ENCODE data around the gene PCYT1B. TPM values are rescaled to one million over a fixed set of nuclear protein-coding genes. Genes with fewer than 3 reads are reported as not detected.

PCYT1B gene
- total RNA-seq, 1 experiment from 2014 or later = 20.7 TPM

DNA sequence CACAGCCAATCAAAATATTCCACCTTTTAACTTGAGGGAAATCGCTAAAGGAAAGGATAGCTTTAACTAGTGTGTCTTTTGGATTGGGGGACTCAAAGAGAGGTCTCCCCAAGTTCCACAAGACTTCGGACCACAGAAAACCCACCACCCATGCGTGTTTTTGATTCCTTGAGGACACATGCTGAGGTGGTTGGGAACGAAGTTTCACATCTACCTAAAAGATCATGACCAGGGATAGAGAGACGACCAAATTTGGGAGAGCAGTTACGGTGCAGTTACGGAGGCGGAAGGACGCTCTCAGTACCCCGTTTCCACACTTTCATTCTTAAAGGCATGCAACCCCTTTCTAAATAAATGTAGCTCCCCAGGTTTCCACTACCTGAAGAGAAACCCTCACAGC is 1.1 kb downstream of the PCYT1B start:
- ATAC-seq (no peak), DNase-seq (ENCODE audit: low spot score) (no peak)
- Mint-ChIP-seq H3K4me3 (peak overlapping the region; percentile 90), H3K27me3 (ENCODE audit: low read depth) (no peaks in the 10 kb centered on the region), H3K27ac (peak overlapping the region; percentile 99), H3K36me3 (no peaks in the 10 kb centered on the region; the same call in 1 of the 2 replicates), H3K9me3 (no peaks in the 10 kb centered on the region), H3K4me1 (peaks cover 42% of the 10 kb centered on the region)
- TF ChIP-seq, protein P1, sequence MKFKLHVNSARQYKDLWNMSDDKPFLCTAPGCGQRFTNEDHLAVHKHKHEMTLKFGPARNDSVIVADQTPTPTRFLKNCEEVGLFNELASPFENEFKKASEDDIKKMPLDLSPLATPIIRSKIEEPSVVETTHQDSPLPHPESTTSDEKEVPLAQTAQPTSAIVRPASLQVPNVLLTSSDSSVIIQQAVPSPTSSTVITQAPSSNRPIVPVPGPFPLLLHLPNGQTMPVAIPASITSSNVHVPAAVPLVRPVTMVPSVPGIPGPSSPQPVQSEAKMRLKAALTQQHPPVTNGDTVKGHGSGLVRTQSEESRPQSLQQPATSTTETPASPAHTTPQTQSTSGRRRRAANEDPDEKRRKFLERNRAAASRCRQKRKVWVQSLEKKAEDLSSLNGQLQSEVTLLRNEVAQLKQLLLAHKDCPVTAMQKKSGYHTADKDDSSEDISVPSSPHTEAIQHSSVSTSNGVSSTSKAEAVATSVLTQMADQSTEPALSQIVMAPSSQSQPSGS (CRISPR knock-in tag; IDR thresholded peaks at IDR 0.05; ENCODE audit: borderline replicate concordance, low read depth) = no peak
- TF ChIP-seq NFATC4 (CRISPR knock-in tag; IDR thresholded peaks at IDR 0.05) (no peak), PRRX2 (CRISPR knock-in tag; IDR thresholded peaks at IDR 0.05) (no peak), ZNF138 (CRISPR knock-in tag; conservative IDR thresholded peaks at IDR 0.05) (no peak), NFYB (CRISPR knock-in tag; conservative IDR thresholded peaks at IDR 0.05; ENCODE audit: low read depth) (no peak), FOXP1 (CRISPR knock-in tag; IDR thresholded peaks at IDR 0.05; ENCODE audit: borderline replicate concordance) (no peak), JAZF1 (CRISPR knock-in tag; IDR thresholded peaks at IDR 0.05) (no peak)
- TF ChIP-seq, protein P2, sequence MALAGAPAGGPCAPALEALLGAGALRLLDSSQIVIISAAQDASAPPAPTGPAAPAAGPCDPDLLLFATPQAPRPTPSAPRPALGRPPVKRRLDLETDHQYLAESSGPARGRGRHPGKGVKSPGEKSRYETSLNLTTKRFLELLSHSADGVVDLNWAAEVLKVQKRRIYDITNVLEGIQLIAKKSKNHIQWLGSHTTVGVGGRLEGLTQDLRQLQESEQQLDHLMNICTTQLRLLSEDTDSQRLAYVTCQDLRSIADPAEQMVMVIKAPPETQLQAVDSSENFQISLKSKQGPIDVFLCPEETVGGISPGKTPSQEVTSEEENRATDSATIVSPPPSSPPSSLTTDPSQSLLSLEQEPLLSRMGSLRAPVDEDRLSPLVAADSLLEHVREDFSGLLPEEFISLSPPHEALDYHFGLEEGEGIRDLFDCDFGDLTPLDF (CRISPR knock-in tag; IDR thresholded peaks at IDR 0.05) = no peak
- TF ChIP-seq, protein P3, sequence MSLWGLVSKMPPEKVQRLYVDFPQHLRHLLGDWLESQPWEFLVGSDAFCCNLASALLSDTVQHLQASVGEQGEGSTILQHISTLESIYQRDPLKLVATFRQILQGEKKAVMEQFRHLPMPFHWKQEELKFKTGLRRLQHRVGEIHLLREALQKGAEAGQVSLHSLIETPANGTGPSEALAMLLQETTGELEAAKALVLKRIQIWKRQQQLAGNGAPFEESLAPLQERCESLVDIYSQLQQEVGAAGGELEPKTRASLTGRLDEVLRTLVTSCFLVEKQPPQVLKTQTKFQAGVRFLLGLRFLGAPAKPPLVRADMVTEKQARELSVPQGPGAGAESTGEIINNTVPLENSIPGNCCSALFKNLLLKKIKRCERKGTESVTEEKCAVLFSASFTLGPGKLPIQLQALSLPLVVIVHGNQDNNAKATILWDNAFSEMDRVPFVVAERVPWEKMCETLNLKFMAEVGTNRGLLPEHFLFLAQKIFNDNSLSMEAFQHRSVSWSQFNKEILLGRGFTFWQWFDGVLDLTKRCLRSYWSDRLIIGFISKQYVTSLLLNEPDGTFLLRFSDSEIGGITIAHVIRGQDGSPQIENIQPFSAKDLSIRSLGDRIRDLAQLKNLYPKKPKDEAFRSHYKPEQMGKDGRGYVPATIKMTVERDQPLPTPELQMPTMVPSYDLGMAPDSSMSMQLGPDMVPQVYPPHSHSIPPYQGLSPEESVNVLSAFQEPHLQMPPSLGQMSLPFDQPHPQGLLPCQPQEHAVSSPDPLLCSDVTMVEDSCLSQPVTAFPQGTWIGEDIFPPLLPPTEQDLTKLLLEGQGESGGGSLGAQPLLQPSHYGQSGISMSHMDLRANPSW (CRISPR knock-in tag; conservative IDR thresholded peaks at IDR 0.05; ENCODE audit: low read depth) = no peak
- TF ChIP-seq, protein P4, sequence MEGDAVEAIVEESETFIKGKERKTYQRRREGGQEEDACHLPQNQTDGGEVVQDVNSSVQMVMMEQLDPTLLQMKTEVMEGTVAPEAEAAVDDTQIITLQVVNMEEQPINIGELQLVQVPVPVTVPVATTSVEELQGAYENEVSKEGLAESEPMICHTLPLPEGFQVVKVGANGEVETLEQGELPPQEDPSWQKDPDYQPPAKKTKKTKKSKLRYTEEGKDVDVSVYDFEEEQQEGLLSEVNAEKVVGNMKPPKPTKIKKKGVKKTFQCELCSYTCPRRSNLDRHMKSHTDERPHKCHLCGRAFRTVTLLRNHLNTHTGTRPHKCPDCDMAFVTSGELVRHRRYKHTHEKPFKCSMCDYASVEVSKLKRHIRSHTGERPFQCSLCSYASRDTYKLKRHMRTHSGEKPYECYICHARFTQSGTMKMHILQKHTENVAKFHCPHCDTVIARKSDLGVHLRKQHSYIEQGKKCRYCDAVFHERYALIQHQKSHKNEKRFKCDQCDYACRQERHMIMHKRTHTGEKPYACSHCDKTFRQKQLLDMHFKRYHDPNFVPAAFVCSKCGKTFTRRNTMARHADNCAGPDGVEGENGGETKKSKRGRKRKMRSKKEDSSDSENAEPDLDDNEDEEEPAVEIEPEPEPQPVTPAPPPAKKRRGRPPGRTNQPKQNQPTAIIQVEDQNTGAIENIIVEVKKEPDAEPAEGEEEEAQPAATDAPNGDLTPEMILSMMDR (IDR thresholded peaks at IDR 0.05) = no peak
- TF ChIP-seq, protein P5, sequence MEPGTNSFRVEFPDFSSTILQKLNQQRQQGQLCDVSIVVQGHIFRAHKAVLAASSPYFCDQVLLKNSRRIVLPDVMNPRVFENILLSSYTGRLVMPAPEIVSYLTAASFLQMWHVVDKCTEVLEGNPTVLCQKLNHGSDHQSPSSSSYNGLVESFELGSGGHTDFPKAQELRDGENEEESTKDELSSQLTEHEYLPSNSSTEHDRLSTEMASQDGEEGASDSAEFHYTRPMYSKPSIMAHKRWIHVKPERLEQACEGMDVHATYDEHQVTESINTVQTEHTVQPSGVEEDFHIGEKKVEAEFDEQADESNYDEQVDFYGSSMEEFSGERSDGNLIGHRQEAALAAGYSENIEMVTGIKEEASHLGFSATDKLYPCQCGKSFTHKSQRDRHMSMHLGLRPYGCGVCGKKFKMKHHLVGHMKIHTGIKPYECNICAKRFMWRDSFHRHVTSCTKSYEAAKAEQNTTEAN (CRISPR knock-in tag; IDR thresholded peaks at IDR 0.05) = no peak
- TF ChIP-seq, protein P6, sequence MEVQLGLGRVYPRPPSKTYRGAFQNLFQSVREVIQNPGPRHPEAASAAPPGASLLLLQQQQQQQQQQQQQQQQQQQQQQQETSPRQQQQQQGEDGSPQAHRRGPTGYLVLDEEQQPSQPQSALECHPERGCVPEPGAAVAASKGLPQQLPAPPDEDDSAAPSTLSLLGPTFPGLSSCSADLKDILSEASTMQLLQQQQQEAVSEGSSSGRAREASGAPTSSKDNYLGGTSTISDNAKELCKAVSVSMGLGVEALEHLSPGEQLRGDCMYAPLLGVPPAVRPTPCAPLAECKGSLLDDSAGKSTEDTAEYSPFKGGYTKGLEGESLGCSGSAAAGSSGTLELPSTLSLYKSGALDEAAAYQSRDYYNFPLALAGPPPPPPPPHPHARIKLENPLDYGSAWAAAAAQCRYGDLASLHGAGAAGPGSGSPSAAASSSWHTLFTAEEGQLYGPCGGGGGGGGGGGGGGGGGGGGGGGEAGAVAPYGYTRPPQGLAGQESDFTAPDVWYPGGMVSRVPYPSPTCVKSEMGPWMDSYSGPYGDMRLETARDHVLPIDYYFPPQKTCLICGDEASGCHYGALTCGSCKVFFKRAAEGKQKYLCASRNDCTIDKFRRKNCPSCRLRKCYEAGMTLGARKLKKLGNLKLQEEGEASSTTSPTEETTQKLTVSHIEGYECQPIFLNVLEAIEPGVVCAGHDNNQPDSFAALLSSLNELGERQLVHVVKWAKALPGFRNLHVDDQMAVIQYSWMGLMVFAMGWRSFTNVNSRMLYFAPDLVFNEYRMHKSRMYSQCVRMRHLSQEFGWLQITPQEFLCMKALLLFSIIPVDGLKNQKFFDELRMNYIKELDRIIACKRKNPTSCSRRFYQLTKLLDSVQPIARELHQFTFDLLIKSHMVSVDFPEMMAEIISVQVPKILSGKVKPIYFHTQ (CRISPR knock-in tag; IDR thresholded peaks at IDR 0.05) = no peak
- ChIA-PET CTCF (interaction anchor here (1.6 to 1.7 kb wide), 2 partner anchors 10 to 250 kb away, joined by 3 to 4 read pairs; no protein-coding TSS in a partner anchor), POLR2A (interaction anchor here (0.6 kb wide), 1 partner anchor 10 kb away, joined by 3 read pairs; no protein-coding TSS in a partner anchor)

DNA sequence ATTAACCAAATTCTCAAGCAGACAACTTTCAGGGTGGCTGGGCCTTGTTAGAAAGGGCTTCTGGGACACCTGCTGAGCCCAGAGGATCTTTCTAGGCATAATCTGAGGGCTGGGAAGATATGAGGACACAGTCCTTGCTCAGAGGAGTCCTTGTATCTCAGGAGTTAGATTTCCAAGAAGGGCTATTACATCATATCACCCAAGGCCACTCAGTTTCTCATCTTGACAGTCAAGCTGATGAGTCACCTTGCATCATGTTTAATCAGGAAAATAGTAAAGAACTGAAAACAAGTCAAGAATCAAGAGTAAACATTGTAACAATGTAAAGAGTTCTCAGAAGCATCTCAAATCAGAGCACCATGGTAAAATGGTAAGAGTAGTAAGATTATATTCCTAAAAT is 4.0 kb downstream of the PCYT1B start:
- no peak overlapping the region for H3K27ac Mint-ChIP-seq
- DNase-seq (ENCODE audit: low spot score) (no peak), ATAC-seq (no peak)
- no peaks in the 10 kb centered on the region for H3K9me3 Mint-ChIP-seq
- ChIA-PET CTCF (no interaction called here), POLR2A (no interaction called here)
- H3K27me3 Mint-ChIP-seq (ENCODE audit: low read depth) = no peaks in the 10 kb centered on the region; the same call in 1 of the 2 replicates
- peaks cover 24% of the 10 kb centered on the region for H3K4me1 Mint-ChIP-seq
- TF ChIP-seq ZNF671 (CRISPR knock-in tag; IDR thresholded peaks at IDR 0.05) = no peak
- TF ChIP-seq, protein P7, sequence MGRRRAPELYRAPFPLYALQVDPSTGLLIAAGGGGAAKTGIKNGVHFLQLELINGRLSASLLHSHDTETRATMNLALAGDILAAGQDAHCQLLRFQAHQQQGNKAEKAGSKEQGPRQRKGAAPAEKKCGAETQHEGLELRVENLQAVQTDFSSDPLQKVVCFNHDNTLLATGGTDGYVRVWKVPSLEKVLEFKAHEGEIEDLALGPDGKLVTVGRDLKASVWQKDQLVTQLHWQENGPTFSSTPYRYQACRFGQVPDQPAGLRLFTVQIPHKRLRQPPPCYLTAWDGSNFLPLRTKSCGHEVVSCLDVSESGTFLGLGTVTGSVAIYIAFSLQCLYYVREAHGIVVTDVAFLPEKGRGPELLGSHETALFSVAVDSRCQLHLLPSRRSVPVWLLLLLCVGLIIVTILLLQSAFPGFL (CRISPR knock-in tag; IDR thresholded peaks at IDR 0.05; ENCODE audit: borderline replicate concordance) = no peak
- TF ChIP-seq, protein P8, sequence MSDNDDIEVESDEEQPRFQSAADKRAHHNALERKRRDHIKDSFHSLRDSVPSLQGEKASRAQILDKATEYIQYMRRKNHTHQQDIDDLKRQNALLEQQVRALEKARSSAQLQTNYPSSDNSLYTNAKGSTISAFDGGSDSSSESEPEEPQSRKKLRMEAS (CRISPR knock-in tag; IDR thresholded peaks at IDR 0.05) = no peak
- TF ChIP-seq IRF2 (CRISPR knock-in tag; IDR thresholded peaks at IDR 0.05; ENCODE audit: borderline replicate concordance, low read depth) = no peak
- no peak for TF ChIP-seq FOXK1 (CRISPR knock-in tag; IDR thresholded peaks at IDR 0.05)
- no peak for TF ChIP-seq JAZF1 (CRISPR knock-in tag; IDR thresholded peaks at IDR 0.05)
- TF ChIP-seq, protein P1 (CRISPR knock-in tag; IDR thresholded peaks at IDR 0.05; ENCODE audit: borderline replicate concordance, low read depth) = no peak
- no peak for TF ChIP-seq GRHL2 (CRISPR knock-in tag; IDR thresholded peaks at IDR 0.05; ENCODE audit: insufficient replicate concordance, severe bottlenecking)
- no peak for TF ChIP-seq TEAD4 (CRISPR knock-in tag; IDR thresholded peaks at IDR 0.05)
- peaks cover 12% of the 10 kb centered on the region for H3K36me3 Mint-ChIP-seq
- no peak overlapping the region for H3K4me3 Mint-ChIP-seq

Data from WTC11 (cell line).